SK-N-SH treated with all-trans-retinoic acid at 6 μM for 48 hours (cell line): ENCODE results near the gene RPGRIP1.

Source experiments
- ATAC-seq: fragments of 200-7000 bp; cut with Tn5 transposase; 3 replicates; pipeline ENCODE4 v1.9.1; 2020; ENCODE audit warnings: mild to moderate bottlenecking, moderate library complexity
- ARNTL ChIP-seq: fragments of 450-650 bp; formaldehyde crosslinking; IDR thresholded peaks from 2 replicates; pipeline ENCODE4 v1.5.0; 2020; ENCODE audit warnings: low read depth, mild to moderate bottlenecking, moderate library complexity, borderline replicate concordance
- BACH2 ChIP-seq: fragments of 250-450 bp; sonication (Bioruptor Pico); IDR thresholded peaks from 2 replicates; pipeline ENCODE4 v1.9.0; 2021; ENCODE audit warnings: mild to moderate bottlenecking, borderline replicate concordance
- CSDC2 ChIP-seq: fragments of 250-450 bp; sonication (Bioruptor Pico); IDR thresholded peaks from 2 replicates; pipeline ENCODE4 v1.5.0; 2020; ENCODE audit warnings: mild to moderate bottlenecking, moderate library complexity
- CSRNP3 ChIP-seq: fragments of 250-450 bp; sonication (Bioruptor Pico); IDR thresholded peaks from 2 replicates; pipeline ENCODE4 v1.5.1; 2021; ENCODE audit warnings: mild to moderate bottlenecking, moderate library complexity
- ESRRG ChIP-seq: fragments of 250-450 bp; sonication (Bioruptor Pico); IDR thresholded peaks from 2 replicates; pipeline ENCODE4 v1.6.1; 2021; ENCODE audit warnings: mild to moderate bottlenecking
- GLIS3 ChIP-seq: fragments of 250-450 bp; sonication (Bioruptor Pico); IDR thresholded peaks from 2 replicates; pipeline ENCODE4 v1.5.0; 2020; ENCODE audit warnings: mild to moderate bottlenecking, moderate library complexity
- ISL1 ChIP-seq: fragments of 250-450 bp; sonication (Bioruptor Pico); IDR thresholded peaks from 2 replicates; pipeline ENCODE4 v2.1.2; 2022; ENCODE audit warnings: mild to moderate bottlenecking, moderate library complexity
- OSR1 ChIP-seq: fragments of 250-450 bp; sonication (Bioruptor Pico); IDR thresholded peaks from 2 replicates; pipeline ENCODE4 v1.8.0; 2022; ENCODE audit warnings: moderate library complexity, mild to moderate bottlenecking, inconsistent platforms
- PATZ1 ChIP-seq: fragments of 250-450 bp; sonication (Bioruptor Pico); IDR thresholded peaks from 2 replicates; pipeline ENCODE4 v1.8.0; 2020; ENCODE audit warnings: mild to moderate bottlenecking, moderate library complexity, borderline replicate concordance
- POU6F1 ChIP-seq: fragments of 250-450 bp; sonication (Bioruptor Pico); IDR thresholded peaks from 2 replicates; pipeline ENCODE4 v1.8.0; 2021; ENCODE audit warnings: low read depth, mild to moderate bottlenecking, moderate library complexity, borderline replicate concordance
- PPARA ChIP-seq: fragments of 250-450 bp; sonication (Bioruptor Pico); IDR thresholded peaks from 2 replicates; pipeline ENCODE4 v1.5.0; 2020; ENCODE audit warnings: mild to moderate bottlenecking, borderline replicate concordance
- RARB ChIP-seq: fragments of 250-450 bp; sonication (Bioruptor Pico); IDR thresholded peaks from 2 replicates; pipeline ENCODE4 v1.8.0; 2021; ENCODE audit warnings: mild to moderate bottlenecking, moderate library complexity
- SNAI2 ChIP-seq: fragments of 250-450 bp; sonication (Bioruptor Pico); IDR thresholded peaks from 2 replicates; pipeline ENCODE4 v1.5.0; 2020; ENCODE audit warnings: mild to moderate bottlenecking, moderate library complexity
- TCF4 ChIP-seq: fragments of 250-450 bp; sonication (Bioruptor Pico); IDR thresholded peaks from 2 replicates; pipeline ENCODE4 v1.8.0; 2021; ENCODE audit warnings: mild to moderate bottlenecking, moderate library complexity, borderline replicate concordance
- TOX ChIP-seq: fragments of 250-450 bp; sonication (Bioruptor Pico); IDR thresholded peaks from 2 replicates; pipeline ENCODE4 v1.8.0; 2021; ENCODE audit warnings: mild to moderate bottlenecking, moderate library complexity, borderline replicate concordance
- TSHZ2 ChIP-seq: fragments of 250-450 bp; sonication (Bioruptor Pico); IDR thresholded peaks from 2 replicates; pipeline ENCODE4 v1.5.0; 2020; ENCODE audit warnings: mild to moderate bottlenecking, moderate library complexity
- ZC3H10 ChIP-seq: fragments of 250-450 bp; sonication (Bioruptor Pico); IDR thresholded peaks from 2 replicates; pipeline ENCODE4 v1.5.1; 2021; ENCODE audit warnings: mild to moderate bottlenecking, moderate library complexity
- ZFP3 ChIP-seq: fragments of 250-450 bp; sonication (Bioruptor Pico); IDR thresholded peaks from 2 replicates; pipeline ENCODE4 v1.5.0; 2020; ENCODE audit warnings: mild to moderate bottlenecking, moderate library complexity
- ZFP30 ChIP-seq: fragments of 450-650 bp; formaldehyde crosslinking; IDR thresholded peaks from 2 replicates; pipeline ENCODE4 v1.5.0; 2022; ENCODE audit warnings: mild to moderate bottlenecking, moderate library complexity
- ZNF565 ChIP-seq: fragments of 450-650 bp; formaldehyde crosslinking; conservative IDR thresholded peaks from 2 replicates; pipeline ENCODE4 v1.5.0; 2020; ENCODE audit warnings: low read depth, mild to moderate bottlenecking, moderate library complexity
- ZNF70 ChIP-seq: fragments of 450-650 bp; formaldehyde crosslinking; IDR thresholded peaks from 2 replicates; pipeline ENCODE4 v1.5.0; 2020; ENCODE audit warnings: mild to moderate bottlenecking, moderate library complexity
- ZNF8 ChIP-seq: fragments of 450-650 bp; formaldehyde crosslinking; IDR thresholded peaks from 2 replicates; pipeline ENCODE4 v1.5.0; 2020; ENCODE audit warnings: mild to moderate bottlenecking, moderate library complexity

Gene RPGRIP1

GRCh38 chr14:21279783-21280182 lies at the start of gene RPGRIP1:
RPGRIP1 (plus strand) TSS chr14:21280083; CDS start chr14:21287977, 7,894 bp downstream.
- no peak for ATAC-seq
- TF ChIP-seq ZNF70 (CRISPR knock-in tag) (no peak), TOX (CRISPR knock-in tag) (no peak), BACH2 (CRISPR knock-in tag) (no peak), PPARA (no peak), ZNF565 (CRISPR knock-in tag) (no peak), CSRNP3 (CRISPR knock-in tag) (no peak)

GRCh38 chr14:21231020-21231652 lies 48.7 kb upstream of the RPGRIP1 start:
- ATAC-seq = no peak
- no peak for TF ChIP-seq TOX (CRISPR knock-in tag)
- no peak for TF ChIP-seq SNAI2 (CRISPR knock-in tag)
- TF ChIP-seq ISL1 = no peak
- no peak for TF ChIP-seq RARB (CRISPR knock-in tag)
- no peak for TF ChIP-seq POU6F1 (CRISPR knock-in tag)
- no peak for TF ChIP-seq CSRNP3 (CRISPR knock-in tag)
- no peak for TF ChIP-seq ZFP3 (CRISPR knock-in tag)
- no peak for TF ChIP-seq BACH2 (CRISPR knock-in tag)
- no peak for TF ChIP-seq ZNF8 (CRISPR knock-in tag)
- TF ChIP-seq TCF4 (CRISPR knock-in tag) = no peak
- TF ChIP-seq ZFP30 (CRISPR knock-in tag) = no peak
- no peak for TF ChIP-seq CSDC2 (CRISPR knock-in tag)
- no peak for TF ChIP-seq ZNF565 (CRISPR knock-in tag)
- TF ChIP-seq ESRRG (CRISPR knock-in tag) = no peak
- no peak for TF ChIP-seq PATZ1 (CRISPR knock-in tag)

GRCh38 chr14:21233457-21234076 lies 46.3 kb upstream of the RPGRIP1 start:
- TF ChIP-seq OSR1 (CRISPR knock-in tag) (no peak), ZNF8 (CRISPR knock-in tag) (no peak), ISL1 (no peak), ARNTL (CRISPR knock-in tag) (no peak), TCF4 (CRISPR knock-in tag) (no peak), ZC3H10 (no peak), ZNF70 (CRISPR knock-in tag) (no peak), ZFP30 (CRISPR knock-in tag) (no peak), GLIS3 (CRISPR knock-in tag) (no peak), TSHZ2 (CRISPR knock-in tag) (no peak), ZFP3 (CRISPR knock-in tag) (no peak), POU6F1 (CRISPR knock-in tag) (no peak)
- TF ChIP-seq, all 23 proteins: peak for 0
- ATAC-seq = peak; percentile 42
